Prostate gland (tissue), 2 donors: Measurements from ENCODE around the gene KCNQ4. TPM values are rescaled to one million over a fixed set of nuclear protein-coding genes. Genes with fewer than 3 reads are reported as not detected.

ENCODE experiments used
- DNase-seq: peaks from one replicate; pipeline ENCODE4 v3.0.0-alpha.2; 2019; ENCODE audit warnings: low spot score
- H3K27ac ChIP-seq, 2 donors: fragments of 200-600 bp; sonication (generic); 2 replicates each; pipeline ENCODE4 v1.5.1; 2017 to 2019
- H3K27me3 ChIP-seq: fragments of 200-600 bp; sonication (generic); replicated peaks from 2 replicates; pipeline ENCODE4 v1.5.1; 2019; ENCODE audit not compliant: insufficient read depth
- H3K36me3 ChIP-seq, 2 donors: fragments of 200-600 bp; sonication (generic); 1 replicate in 1 of 2; 2 replicates in 1 of 2; pipeline versions ENCODE4 v1.5.1 to v1.8.1; 2017 to 2019
- H3K4me1 ChIP-seq: fragments of 200-600 bp; sonication (generic); replicated peaks from 2 replicates; pipeline ENCODE4 v1.5.1; 2019
- H3K4me3 ChIP-seq, 2 donors: fragments of 200-600 bp; sonication (generic); 2 replicates each; pipeline ENCODE4 v1.5.1; 2017 to 2019
- H3K9me3 ChIP-seq: fragments of 200-600 bp; sonication (generic); 2 replicates; pipeline ENCODE4 v1.5.1; 2017
- POLR2A ChIP-seq: fragments of 450-650 bp; IDR thresholded peaks from one replicate; pipeline ENCODE4 v1.6.1; 2016; ENCODE audit warnings: antibody characterized with exemption, mild to moderate bottlenecking
- POLR2AphosphoS5 ChIP-seq: sonication (generic); formaldehyde crosslinking; IDR thresholded peaks from one replicate; pipeline ENCODE4 v1.6.1; 2017; ENCODE audit warnings: antibody characterized with exemption
- WGBS: methylation state at CpG from one replicate; pipeline ENCODE4 v1.1.5; 2018; 5-methylcytosine and 5-hydroxymethylcytosine counted together
- intact Hi-C: fragments of 100-400 bp; cut with DNase I; formaldehyde crosslinking; loops from one replicate; pipeline ENCODE4 v1.14.2; 2022
- total RNA-seq, 2 donors: library from RNA; depleted of rRNA; stranded (reverse); fragments of >200 nt; gene quantifications; one replicate each; pipeline ENCODE4 v1.1.0, GENCODE V29; 2016
- TF ChIP-seq, protein P1 (sequence below), 4 experiments: fragments of 200-600 bp in 2 of 4; fragments of 450-650 bp in 2 of 4; sonication (generic) in 2 of 4; IDR thresholded peaks; 1 replicate in 3 of 4; 2 replicates in 1 of 4; pipeline ENCODE4 v1.5.1; 2016 to 2019; ENCODE audit warnings: antibody characterized with exemption in 4 of 4, mild to moderate bottlenecking in 2 of 4, moderate library complexity in 2 of 4

The KCNQ4 gene
- total RNA-seq, 2 donors from 2014 or later: 1.8 to 3.1 TPM

DNA sequence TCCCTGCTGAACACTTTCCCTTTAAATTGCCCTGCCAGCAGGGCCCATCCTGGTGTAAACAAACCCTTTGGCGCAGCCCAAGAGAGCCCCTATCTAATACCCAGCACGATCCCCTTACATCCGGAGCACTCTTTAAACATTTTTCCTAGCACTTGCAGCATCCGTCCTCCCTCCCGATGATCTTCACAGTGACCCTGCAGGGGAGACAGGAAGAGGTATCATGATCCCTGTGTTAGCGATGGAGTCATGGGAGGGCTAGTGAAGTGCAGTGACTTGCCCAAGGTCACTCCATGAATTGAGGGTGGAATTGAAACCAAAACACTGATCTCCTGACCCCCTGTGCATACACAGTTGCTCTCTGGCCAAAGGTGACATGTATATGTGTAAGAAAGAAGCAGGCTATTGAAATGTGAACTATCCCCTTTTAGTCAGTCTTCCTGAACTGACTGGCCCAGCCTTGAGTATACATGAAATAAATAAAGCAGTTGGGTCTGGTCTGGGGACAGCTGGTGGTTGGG, 9.8 kb upstream of the KCNQ4 start:
- H3K4me1 ChIP-seq: no peaks in the 10 kb centered on the region
- H3K27ac ChIP-seq: no peak overlapping the region
- TF ChIP-seq POLR2AphosphoS5: no peak
- H3K9me3 ChIP-seq: no peaks in the 10 kb centered on the region
- DNase-seq: no peak
- H3K27me3 ChIP-seq: no peaks in the 10 kb centered on the region
- peaks cover 7 to 9% of the 10 kb centered on the region in 2 donors for H3K36me3 ChIP-seq
- intact Hi-C loops: loop anchor here (2.0 kb wide), 1 partner anchor 77 kb away; no protein-coding TSS in a partner anchor
- H3K4me3 ChIP-seq: no peak overlapping the region
- WGBS: 35% methylated on average over 6 of the region's 6 CpGs

DNA sequence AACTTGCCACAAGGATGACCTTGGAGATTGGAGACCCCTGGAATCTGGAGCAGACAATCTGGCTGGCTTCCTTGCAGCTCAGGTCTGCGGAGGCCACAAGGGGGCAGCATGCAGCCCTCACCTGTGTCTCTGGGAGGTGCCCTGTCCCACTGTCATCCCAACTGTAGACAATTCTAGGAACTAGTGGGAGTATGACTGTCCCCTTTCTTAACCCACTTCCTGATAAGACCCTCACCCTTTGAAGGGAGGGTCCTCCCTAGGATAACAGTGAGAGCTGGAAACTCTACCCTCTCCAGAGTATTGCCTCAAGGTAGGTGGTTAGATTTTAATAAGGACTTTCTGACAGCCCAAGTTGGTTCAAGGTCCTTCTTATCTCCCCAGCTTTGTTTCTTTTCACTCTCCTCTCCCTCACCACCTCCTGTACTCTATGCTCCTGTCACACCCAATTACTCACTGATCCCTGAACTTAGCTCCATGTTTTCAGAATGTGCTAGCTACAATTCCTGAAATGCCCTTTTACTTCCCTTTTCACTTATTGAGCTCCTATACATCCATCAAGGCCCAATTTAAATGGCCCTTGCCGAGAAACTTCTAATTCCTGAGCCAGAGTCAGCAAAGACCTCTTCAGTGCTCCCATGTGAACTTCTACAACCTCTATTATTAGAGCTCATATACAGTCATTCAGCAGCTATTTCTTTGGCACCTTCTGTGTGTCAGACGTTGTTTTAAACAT, 9.2 kb upstream of the KCNQ4 start:
- H3K27me3 ChIP-seq: no peaks in the 10 kb centered on the region
- peak; percentile 47 for DNase-seq
- no peak overlapping the region for H3K27ac ChIP-seq
- no peaks in the 10 kb centered on the region for H3K4me1 ChIP-seq
- H3K36me3 ChIP-seq: peaks cover 7 to 9% of the 10 kb centered on the region in 2 donors
- no peaks in the 10 kb centered on the region for H3K9me3 ChIP-seq
- H3K4me3 ChIP-seq: no peak overlapping the region
- TF ChIP-seq POLR2AphosphoS5 (no peak), POLR2A (no peak)
- TF ChIP-seq, protein P1, sequence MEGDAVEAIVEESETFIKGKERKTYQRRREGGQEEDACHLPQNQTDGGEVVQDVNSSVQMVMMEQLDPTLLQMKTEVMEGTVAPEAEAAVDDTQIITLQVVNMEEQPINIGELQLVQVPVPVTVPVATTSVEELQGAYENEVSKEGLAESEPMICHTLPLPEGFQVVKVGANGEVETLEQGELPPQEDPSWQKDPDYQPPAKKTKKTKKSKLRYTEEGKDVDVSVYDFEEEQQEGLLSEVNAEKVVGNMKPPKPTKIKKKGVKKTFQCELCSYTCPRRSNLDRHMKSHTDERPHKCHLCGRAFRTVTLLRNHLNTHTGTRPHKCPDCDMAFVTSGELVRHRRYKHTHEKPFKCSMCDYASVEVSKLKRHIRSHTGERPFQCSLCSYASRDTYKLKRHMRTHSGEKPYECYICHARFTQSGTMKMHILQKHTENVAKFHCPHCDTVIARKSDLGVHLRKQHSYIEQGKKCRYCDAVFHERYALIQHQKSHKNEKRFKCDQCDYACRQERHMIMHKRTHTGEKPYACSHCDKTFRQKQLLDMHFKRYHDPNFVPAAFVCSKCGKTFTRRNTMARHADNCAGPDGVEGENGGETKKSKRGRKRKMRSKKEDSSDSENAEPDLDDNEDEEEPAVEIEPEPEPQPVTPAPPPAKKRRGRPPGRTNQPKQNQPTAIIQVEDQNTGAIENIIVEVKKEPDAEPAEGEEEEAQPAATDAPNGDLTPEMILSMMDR (IDR thresholded peaks at IDR 0.05): peak; percentile 23 to 67 (median 54)
- intact Hi-C loops: loop anchor here (2.0 kb wide), 1 partner anchor 76 kb away; no protein-coding TSS in a partner anchor
- WGBS: 43% methylated on average over 3 of the region's 3 CpGs

DNA sequence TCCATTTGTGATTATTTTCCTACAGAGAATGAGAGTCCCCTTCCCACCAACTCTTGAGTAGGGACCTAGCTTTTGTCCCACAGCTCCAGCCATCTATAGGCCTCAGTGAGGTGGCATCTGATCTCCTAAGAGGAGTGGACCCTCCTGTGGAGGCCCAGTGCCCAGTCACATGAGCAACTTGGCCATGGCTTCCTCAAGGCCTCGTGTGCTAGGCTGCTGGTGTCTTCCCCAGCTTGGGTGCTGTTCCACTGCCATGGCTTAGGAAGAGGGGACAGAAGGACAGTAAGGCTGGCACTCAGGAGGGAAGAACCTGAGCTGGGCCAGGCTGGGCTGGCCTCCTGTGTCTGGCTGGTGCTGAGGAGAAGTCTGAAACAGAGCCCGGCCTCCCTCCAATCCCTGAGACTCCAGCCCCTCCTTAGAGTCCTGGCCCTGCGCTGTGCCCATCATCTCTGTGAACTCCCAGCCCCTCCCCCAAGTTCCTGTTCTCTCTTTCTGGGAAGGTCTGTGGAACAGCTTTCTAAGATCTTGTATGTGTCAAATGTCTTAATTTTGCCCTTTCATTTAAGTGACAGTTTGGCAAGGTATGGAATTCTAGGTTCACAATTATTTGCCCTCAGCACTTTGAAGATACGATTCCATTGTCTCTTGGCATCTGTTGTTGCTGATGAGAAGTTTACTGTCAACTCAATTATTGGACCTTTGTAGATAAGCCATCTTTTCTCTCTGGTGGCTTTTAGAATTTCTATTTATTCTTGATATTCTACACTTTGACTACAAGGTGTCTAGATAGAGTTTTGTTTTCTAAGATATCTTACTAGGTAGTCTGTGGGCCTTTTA, 7.1 kb upstream of the KCNQ4 start:
- TF ChIP-seq, protein P1 (IDR thresholded peaks at IDR 0.05): no peak
- TF ChIP-seq POLR2A (no peak), POLR2AphosphoS5 (no peak)
- WGBS: 94% methylated on average over 4 of the region's 4 CpGs
- intact Hi-C loops: no loop called here

DNA sequence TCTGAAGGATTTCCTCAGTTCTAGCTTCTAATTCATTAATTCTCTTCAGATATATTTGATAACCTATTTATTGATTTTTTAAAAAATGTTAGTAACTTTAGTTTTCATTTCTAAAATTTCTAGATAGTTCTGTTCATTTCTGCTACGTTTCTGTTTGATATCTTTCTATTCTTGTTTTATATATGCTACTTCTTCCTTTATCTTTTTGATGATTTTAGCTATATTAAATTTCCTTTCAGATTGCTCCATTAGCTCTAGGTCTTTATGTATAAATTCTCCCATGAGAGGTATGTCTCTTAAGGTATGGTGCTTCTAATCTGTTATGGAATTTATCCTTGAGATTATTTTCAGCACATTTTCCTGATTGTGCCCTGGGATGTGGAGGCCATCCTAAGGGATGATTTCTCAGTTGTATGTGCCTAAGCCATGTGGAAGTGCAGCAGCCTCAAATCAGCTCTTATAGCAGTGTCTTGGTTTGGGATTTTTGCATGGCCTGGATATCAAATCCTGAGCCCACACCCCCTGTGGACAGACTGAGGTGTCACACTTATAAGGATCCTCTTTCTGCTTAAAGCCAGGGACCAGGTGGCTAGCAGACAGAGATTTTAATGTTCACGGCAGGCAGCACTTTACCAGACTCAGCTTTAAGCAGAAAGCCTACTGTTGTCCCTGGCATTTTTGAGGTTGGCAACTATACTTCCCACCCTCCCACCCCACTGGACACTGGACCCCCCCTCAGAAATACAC, 6.2 kb upstream of the KCNQ4 start:
- no peaks in the 10 kb centered on the region for H3K9me3 ChIP-seq
- no peaks in the 10 kb centered on the region for H3K36me3 ChIP-seq
- H3K4me1 ChIP-seq: no peaks in the 10 kb centered on the region
- no peak overlapping the region for H3K4me3 ChIP-seq
- H3K27me3 ChIP-seq: no peaks in the 10 kb centered on the region
- no peak for DNase-seq
- WGBS: 92% methylated on average over 2 of the region's 2 CpGs
- TF ChIP-seq POLR2A: no peak
- TF ChIP-seq, protein P1 (IDR thresholded peaks at IDR 0.05): no peak
- intact Hi-C loops: no loop called here
- H3K27ac ChIP-seq: no peak overlapping the region

More for the DNA sequence above, 7.1 kb upstream of the KCNQ4 start:
- no peaks in the 10 kb centered on the region for H3K27me3 ChIP-seq
- no peak for DNase-seq
- no peak overlapping the region for H3K27ac ChIP-seq
- no peaks in the 10 kb centered on the region for H3K4me1 ChIP-seq
- no peak overlapping the region for H3K4me3 ChIP-seq
- H3K36me3 ChIP-seq: no peaks in the 10 kb centered on the region
- no peaks in the 10 kb centered on the region for H3K9me3 ChIP-seq
